GM23248 (cell line): Measurements from ENCODE around the gene PFN3. TPM values are rescaled to one million over a fixed set of nuclear protein-coding genes. Genes with fewer than 3 reads are reported as not detected.

ENCODE experiments used
- DNase-seq: peaks from one replicate; pipeline ENCODE4 v3.0.0-alpha.2; 2015
- H2AFZ ChIP-seq: fragments of 200-600 bp; sonication (generic); 2 replicates; pipeline ENCODE4 v1.6.1; 2016; ENCODE audit warnings: antibody characterized with exemption
- H3F3A ChIP-seq: fragments of 200-600 bp; sonication (generic); 2 replicates; pipeline ENCODE4 v1.6.1; 2016; ENCODE audit warnings: mild to moderate bottlenecking, antibody characterized with exemption, mixed run types; ENCODE audit not compliant: insufficient read depth
- H3K27ac ChIP-seq: fragments of 200-600 bp; sonication (generic); 2 replicates; pipeline ENCODE4 v1.5.1; 2016; ENCODE audit warnings: mild to moderate bottlenecking
- H3K27me3 ChIP-seq: fragments of 200-600 bp; sonication (generic); replicated peaks from 2 replicates; pipeline ENCODE4 v1.6.1; 2016; ENCODE audit warnings: mild to moderate bottlenecking; ENCODE audit not compliant: insufficient read depth
- H3K36me3 ChIP-seq: fragments of 200-600 bp; sonication (generic); 2 replicates; pipeline ENCODE4 v1.6.1; 2016; ENCODE audit warnings: low read depth, mild to moderate bottlenecking
- H3K4me1 ChIP-seq: fragments of 200-600 bp; sonication (generic); 2 replicates; pipeline ENCODE4 v1.6.1; 2016; ENCODE audit warnings: mild to moderate bottlenecking; ENCODE audit not compliant: insufficient read depth
- H3K4me2 ChIP-seq: fragments of 200-600 bp; sonication (generic); one replicate; pipeline ENCODE4 v1.6.1; 2016; ENCODE audit warnings: mild to moderate bottlenecking; ENCODE audit not compliant: unreplicated experiment
- H3K4me3 ChIP-seq: fragments of 200-600 bp; sonication (generic); 2 replicates; pipeline ENCODE4 v1.5.1; 2016; ENCODE audit warnings: mild to moderate bottlenecking
- H3K79me2 ChIP-seq: fragments of 200-600 bp; sonication (generic); 2 replicates; pipeline ENCODE4 v1.6.1; 2016; ENCODE audit warnings: mild to moderate bottlenecking; ENCODE audit not compliant: insufficient read depth
- H3K9ac ChIP-seq: fragments of 200-600 bp; sonication (generic); 2 replicates; pipeline ENCODE4 v1.6.1; 2016; ENCODE audit warnings: mild to moderate bottlenecking
- H3K9me2 ChIP-seq: fragments of 200-600 bp; sonication (generic); 2 replicates; pipeline ENCODE4 v1.6.1; 2016; ENCODE audit warnings: mixed run types, mild to moderate bottlenecking, moderate library complexity; ENCODE audit not compliant: insufficient read depth
- H3K9me3 ChIP-seq: fragments of 200-600 bp; sonication (generic); one replicate; pipeline ENCODE4 v1.6.1; 2017; ENCODE audit warnings: low read depth
- H4K20me1 ChIP-seq: fragments of 200-600 bp; sonication (generic); 2 replicates; pipeline ENCODE4 v1.6.0; 2016; ENCODE audit not compliant: insufficient read depth
- EZH2 ChIP-seq: fragments of 200-600 bp; sonication (generic); IDR thresholded peaks from 2 replicates; pipeline ENCODE4 v1.6.1; 2018; ENCODE audit warnings: antibody characterized with exemption, mild to moderate bottlenecking; ENCODE audit not compliant: insufficient read depth, poor library complexity, severe bottlenecking
- EZH2phosphoT487 ChIP-seq: fragments of 200-600 bp; sonication (generic); IDR thresholded peaks from 2 replicates; pipeline ENCODE4 v1.6.1; 2018; ENCODE audit warnings: antibody characterized with exemption, moderate library complexity, mild to moderate bottlenecking, low read depth; ENCODE audit not compliant: insufficient read depth
- WGBS, 2 experiments: methylation state at CpG; one replicate each; pipeline ENCODE4 v1.1.6; 2015 to 2017; ENCODE audit warnings: low lambda C conversion rate in 2 of 2, low coverage in 1 of 2; ENCODE audit errors: missing lambda C conversion rate in 2 of 2; 5-methylcytosine and 5-hydroxymethylcytosine counted together
- in situ Hi-C: fragments of 300-500 bp; cut with MboI; formaldehyde crosslinking; loops from 2 replicates; pipeline ENCODE4 v1.15.0; 2020
- polyA plus RNA-seq: library from polyadenylated mRNA; unstranded; fragments of >200 nt; fragmentation: Nextera tagmentation; extraction: Ambion mirVana; gene quantifications from 2 replicates; pipeline ENCODE4 v1.2.1, GENCODE V29; 2016
- total RNA-seq: library from RNA; depleted of rRNA; stranded (reverse); fragments of >200 nt; shearing (Covaris generic); gene quantifications from 2 replicates; pipeline ENCODE4 v1.2.3, GENCODE V29; 2014; rRNA removed

Gene PFN3, protein sequence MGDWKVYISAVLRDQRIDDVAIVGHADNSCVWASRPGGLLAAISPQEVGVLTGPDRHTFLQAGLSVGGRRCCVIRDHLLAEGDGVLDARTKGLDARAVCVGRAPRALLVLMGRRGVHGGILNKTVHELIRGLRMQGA
- not detected in 2 replicates for total RNA-seq
- polyA plus RNA-seq: not detected in 2 replicates

DNA sequence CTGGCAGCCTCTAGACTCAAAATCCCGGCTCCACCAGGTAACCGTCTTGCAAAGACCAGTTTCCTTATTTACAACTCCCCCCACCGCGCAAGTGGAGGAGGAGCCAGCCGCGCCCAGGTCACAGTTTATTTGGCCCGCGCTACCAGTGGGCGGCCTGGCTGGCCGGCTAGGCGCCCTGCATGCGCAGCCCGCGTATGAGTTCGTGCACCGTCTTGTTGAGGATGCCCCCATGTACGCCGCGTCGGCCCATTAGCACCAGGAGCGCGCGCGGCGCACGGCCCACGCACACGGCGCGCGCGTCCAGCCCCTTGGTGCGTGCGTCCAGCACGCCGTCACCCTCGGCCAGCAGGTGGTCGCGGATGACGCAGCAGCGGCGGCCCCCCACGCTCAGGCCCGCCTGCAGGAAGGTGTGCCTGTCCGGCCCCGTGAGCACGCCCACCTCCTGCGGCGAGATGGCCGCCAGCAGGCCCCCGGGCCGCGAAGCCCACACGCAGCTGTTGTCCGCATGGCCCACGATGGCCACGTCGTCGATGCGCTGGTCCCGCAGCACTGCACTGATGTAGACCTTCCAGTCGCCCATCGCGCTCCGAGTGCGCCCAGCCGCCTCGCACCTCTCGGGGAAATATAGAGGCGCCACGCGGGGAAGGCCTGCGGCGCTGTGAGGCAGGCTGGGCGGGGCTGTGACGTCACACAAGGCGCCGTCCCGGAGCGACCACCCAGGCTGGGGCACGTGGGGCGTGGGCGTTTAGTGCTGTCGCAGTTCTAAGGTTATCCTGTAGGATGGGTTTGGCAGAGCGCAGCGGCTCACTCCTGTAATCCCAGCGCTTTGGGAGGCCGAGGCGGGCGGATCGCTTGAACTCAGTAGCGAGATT, at the start of gene PFN3:
TSS of gene PFN3 (minus strand) at position 665 of the 872 bp plus-strand sequence. CDS start at position 580, 85 bp downstream.
- H3K79me2 ChIP-seq: no peaks in the 10 kb centered on the region
- H3K36me3 ChIP-seq: no peaks in the 10 kb centered on the region
- H3K4me1 ChIP-seq: no peaks in the 10 kb centered on the region
- in situ Hi-C loops: loop anchor here (10.0 kb wide), 1 partner anchor 55 kb away; no protein-coding TSS in a partner anchor
- H4K20me1 ChIP-seq: no peaks in the 10 kb centered on the region
- peaks cover 49% of the 10 kb centered on the region for H3K27me3 ChIP-seq
- WGBS, 2 experiments: 12 to 14% methylated on average over 75 to 87 of the region's 92 CpGs
- H3K9ac ChIP-seq: no peak within 1 kb of the TSS
- no peak within 1 kb of the TSS for H3K4me2 ChIP-seq
- no peak within 1 kb of the TSS for H3K27ac ChIP-seq
- H3K9me3 ChIP-seq: no peaks in the 10 kb centered on the region
- H3K4me3 ChIP-seq: no peak within 1 kb of the TSS
- peak; percentile 59 for DNase-seq
- peaks cover 8% of the 10 kb centered on the region; the same call in 1 of the 2 replicates for H3F3A ChIP-seq
- TF ChIP-seq EZH2: peak; percentile 65
- TF ChIP-seq EZH2phosphoT487: no peak
- no peaks in the 10 kb centered on the region for H3K9me2 ChIP-seq
- H2AFZ ChIP-seq: no peak within 1 kb of the TSS

- no peak for DNase-seq
- Histone ChIP-seq H3K36me3 (no peaks in the 10 kb centered on the region), H3K27me3 (no peaks in the 10 kb centered on the region), H3F3A (peaks cover 21% of the 10 kb centered on the region), H3K27ac (no peak overlapping the region), H3K4me3 (no peak overlapping the region), H3K4me2 (no peak overlapping the region), H3K9me2 (no peaks in the 10 kb centered on the region), H3K4me1 (peaks cover 13% of the 10 kb centered on the region), H3K79me2 (no peaks in the 10 kb centered on the region), H2AFZ (no peak overlapping the region), H3K9me3 (no peaks in the 10 kb centered on the region), H4K20me1 (no peaks in the 10 kb centered on the region), H3K9ac (no peak overlapping the region)
- in situ Hi-C loops: loop anchor here (10.0 kb wide), 1 partner anchor 55 kb away; no protein-coding TSS in a partner anchor
- 90 to 92% methylated on average over 18 of the region's 18 CpGs for WGBS, 2 experiments
- TF ChIP-seq EZH2phosphoT487 (no peak), EZH2 (no peak)
Measured at GRCh38 chr5:177449140-177450061, 48.9 kb upstream of the PFN3 start.

- Histone ChIP-seq H3K36me3 (no peaks in the 10 kb centered on the region), H2AFZ (no peak overlapping the region), H3K79me2 (no peaks in the 10 kb centered on the region), H3F3A (peaks cover 21% of the 10 kb centered on the region), H3K27ac (peak overlapping the region; percentile 55; the same call in 1 of the 2 replicates), H4K20me1 (no peaks in the 10 kb centered on the region), H3K4me1 (peaks cover 13% of the 10 kb centered on the region), H3K4me2 (peak overlapping the region; percentile 65), H3K27me3 (no peaks in the 10 kb centered on the region), H3K4me3 (peak overlapping the region; percentile 73; the same call in 1 of the 2 replicates), H3K9me3 (no peaks in the 10 kb centered on the region), H3K9ac (no peak overlapping the region), H3K9me2 (no peaks in the 10 kb centered on the region)
- 80 to 84% methylated on average over 6 of the region's 6 CpGs for WGBS, 2 experiments
- TF ChIP-seq EZH2phosphoT487: no peak
- no peak for TF ChIP-seq EZH2
- no peak for DNase-seq
- in situ Hi-C loops: no loop called here
Measured at GRCh38 chr5:177448244-177448950, 47.9 kb upstream of the PFN3 start.
